H1 (cell line): ENCODE data around the gene DDX41. TPM values are rescaled to one million over a fixed set of nuclear protein-coding genes. Genes with fewer than 3 reads are reported as not detected.
A peak's percentile ranks its signal among the peaks of the same experiment; 100 is the strongest.

Experiments used
- ASH2L ChIP-seq: fragments of 200-600, 300-600 bp; sonication (generic); IDR thresholded peaks from one replicate; pipeline ENCODE4 v1.7.1; 2017; ENCODE audit warnings: low read length
- EGR1 ChIP-seq: IDR thresholded peaks from 2 replicates; pipeline ENCODE4 v1.6.1; 2011; ENCODE audit warnings: low read depth, low read length, borderline replicate concordance
- JUND ChIP-seq: IDR thresholded peaks from 2 replicates; pipeline ENCODE4 v1.6.1; 2011; ENCODE audit warnings: mild to moderate bottlenecking, improper control_type of control experiment, low read length
- NANOG ChIP-seq: IDR thresholded peaks from 2 replicates; pipeline ENCODE4 v1.6.1; 2011; ENCODE audit warnings: low read length, low read depth, mild to moderate bottlenecking, inconsistent platforms; ENCODE audit not compliant: insufficient read depth, poor library complexity, severe bottlenecking
- RAD21 ChIP-seq, 2 experiments: IDR thresholded peaks in 1 of 2; conservative IDR thresholded peaks in 1 of 2; 2 replicates each; pipeline ENCODE4 v1.6.1; 2011; ENCODE audit warnings: low read depth in 2 of 2, low read length in 2 of 2, improper control_type of control experiment in 1 of 2, inconsistent platforms in 1 of 2, mild to moderate bottlenecking in 1 of 2, moderate library complexity in 1 of 2
- RBBP5 ChIP-seq: IDR thresholded peaks from 2 replicates; pipeline ENCODE4 v1.7.1; 2012; ENCODE audit warnings: low read depth, mild to moderate bottlenecking, inconsistent platforms, low read length, moderate library complexity, borderline replicate concordance
- SIX5 ChIP-seq: IDR thresholded peaks from 2 replicates; pipeline ENCODE4 v1.6.1; 2011; ENCODE audit warnings: mild to moderate bottlenecking, low read depth, low read length
- polyA plus RNA-seq, 7 experiments: library from polyadenylated mRNA; depleted of rRNA in 3 of 7; stranded (reverse) in 5 of 7; unstranded in 2 of 7; fragments of >200 nt in 5 of 7; fragments of 200-250 nt in 2 of 7; gene quantifications; 1 replicate in 5 of 7; 2 replicates in 1 of 7; 4 replicates in 1 of 7; pipeline versions ENCODE4 v1.2.1 to v1.2.3, GENCODE V29; 2011 to 2013; ENCODE audit warnings: missing spikeins in 2 of 7, mixed read lengths in 2 of 7
- total RNA-seq: library from RNA; stranded (reverse); fragmentation: NEBNext Ultra II Directional; extraction: Animal tissue kit (Norgen Biotek cat#: 25700); gene quantifications from 2 replicates; pipeline ENCODE4 v1.2.1, GENCODE V29; 2021
- TF ChIP-seq, protein P1 (sequence below): fragments of 300-600 bp; sonication (generic); IDR thresholded peaks from 2 replicates; pipeline ENCODE4 v1.7.1; 2012; ENCODE audit warnings: low read length, moderate library complexity, mild to moderate bottlenecking, inconsistent platforms; ENCODE audit not compliant: insufficient replicate concordance
- TF ChIP-seq, protein P2 (sequence below): IDR thresholded peaks from 2 replicates; pipeline ENCODE4 v1.6.1; 2011; ENCODE audit warnings: low read length, improper control_type of control experiment

Gene DDX41
- total and polyA plus RNA-seq, 2 of the 8 experiments (the other 6 are each of a cell fraction or from before 2014, with no cell fraction given) = 102 to 135 TPM

- TF ChIP-seq RAD21 (IDR thresholded peaks at IDR 0.05 in 1 of 2, conservative IDR thresholded peaks at IDR 0.05 in 1 of 2; ENCODE audit: low read depth in 2 of 2, low read length in 2 of 2) (no peak), RBBP5 (no peak), NANOG (no peak), JUND (no peak), ASH2L (peak; percentile 80), SIX5 (peak; percentile 50; the same call in 1 of the 2 replicates), EGR1 (no peak)
- TF ChIP-seq, protein P1, sequence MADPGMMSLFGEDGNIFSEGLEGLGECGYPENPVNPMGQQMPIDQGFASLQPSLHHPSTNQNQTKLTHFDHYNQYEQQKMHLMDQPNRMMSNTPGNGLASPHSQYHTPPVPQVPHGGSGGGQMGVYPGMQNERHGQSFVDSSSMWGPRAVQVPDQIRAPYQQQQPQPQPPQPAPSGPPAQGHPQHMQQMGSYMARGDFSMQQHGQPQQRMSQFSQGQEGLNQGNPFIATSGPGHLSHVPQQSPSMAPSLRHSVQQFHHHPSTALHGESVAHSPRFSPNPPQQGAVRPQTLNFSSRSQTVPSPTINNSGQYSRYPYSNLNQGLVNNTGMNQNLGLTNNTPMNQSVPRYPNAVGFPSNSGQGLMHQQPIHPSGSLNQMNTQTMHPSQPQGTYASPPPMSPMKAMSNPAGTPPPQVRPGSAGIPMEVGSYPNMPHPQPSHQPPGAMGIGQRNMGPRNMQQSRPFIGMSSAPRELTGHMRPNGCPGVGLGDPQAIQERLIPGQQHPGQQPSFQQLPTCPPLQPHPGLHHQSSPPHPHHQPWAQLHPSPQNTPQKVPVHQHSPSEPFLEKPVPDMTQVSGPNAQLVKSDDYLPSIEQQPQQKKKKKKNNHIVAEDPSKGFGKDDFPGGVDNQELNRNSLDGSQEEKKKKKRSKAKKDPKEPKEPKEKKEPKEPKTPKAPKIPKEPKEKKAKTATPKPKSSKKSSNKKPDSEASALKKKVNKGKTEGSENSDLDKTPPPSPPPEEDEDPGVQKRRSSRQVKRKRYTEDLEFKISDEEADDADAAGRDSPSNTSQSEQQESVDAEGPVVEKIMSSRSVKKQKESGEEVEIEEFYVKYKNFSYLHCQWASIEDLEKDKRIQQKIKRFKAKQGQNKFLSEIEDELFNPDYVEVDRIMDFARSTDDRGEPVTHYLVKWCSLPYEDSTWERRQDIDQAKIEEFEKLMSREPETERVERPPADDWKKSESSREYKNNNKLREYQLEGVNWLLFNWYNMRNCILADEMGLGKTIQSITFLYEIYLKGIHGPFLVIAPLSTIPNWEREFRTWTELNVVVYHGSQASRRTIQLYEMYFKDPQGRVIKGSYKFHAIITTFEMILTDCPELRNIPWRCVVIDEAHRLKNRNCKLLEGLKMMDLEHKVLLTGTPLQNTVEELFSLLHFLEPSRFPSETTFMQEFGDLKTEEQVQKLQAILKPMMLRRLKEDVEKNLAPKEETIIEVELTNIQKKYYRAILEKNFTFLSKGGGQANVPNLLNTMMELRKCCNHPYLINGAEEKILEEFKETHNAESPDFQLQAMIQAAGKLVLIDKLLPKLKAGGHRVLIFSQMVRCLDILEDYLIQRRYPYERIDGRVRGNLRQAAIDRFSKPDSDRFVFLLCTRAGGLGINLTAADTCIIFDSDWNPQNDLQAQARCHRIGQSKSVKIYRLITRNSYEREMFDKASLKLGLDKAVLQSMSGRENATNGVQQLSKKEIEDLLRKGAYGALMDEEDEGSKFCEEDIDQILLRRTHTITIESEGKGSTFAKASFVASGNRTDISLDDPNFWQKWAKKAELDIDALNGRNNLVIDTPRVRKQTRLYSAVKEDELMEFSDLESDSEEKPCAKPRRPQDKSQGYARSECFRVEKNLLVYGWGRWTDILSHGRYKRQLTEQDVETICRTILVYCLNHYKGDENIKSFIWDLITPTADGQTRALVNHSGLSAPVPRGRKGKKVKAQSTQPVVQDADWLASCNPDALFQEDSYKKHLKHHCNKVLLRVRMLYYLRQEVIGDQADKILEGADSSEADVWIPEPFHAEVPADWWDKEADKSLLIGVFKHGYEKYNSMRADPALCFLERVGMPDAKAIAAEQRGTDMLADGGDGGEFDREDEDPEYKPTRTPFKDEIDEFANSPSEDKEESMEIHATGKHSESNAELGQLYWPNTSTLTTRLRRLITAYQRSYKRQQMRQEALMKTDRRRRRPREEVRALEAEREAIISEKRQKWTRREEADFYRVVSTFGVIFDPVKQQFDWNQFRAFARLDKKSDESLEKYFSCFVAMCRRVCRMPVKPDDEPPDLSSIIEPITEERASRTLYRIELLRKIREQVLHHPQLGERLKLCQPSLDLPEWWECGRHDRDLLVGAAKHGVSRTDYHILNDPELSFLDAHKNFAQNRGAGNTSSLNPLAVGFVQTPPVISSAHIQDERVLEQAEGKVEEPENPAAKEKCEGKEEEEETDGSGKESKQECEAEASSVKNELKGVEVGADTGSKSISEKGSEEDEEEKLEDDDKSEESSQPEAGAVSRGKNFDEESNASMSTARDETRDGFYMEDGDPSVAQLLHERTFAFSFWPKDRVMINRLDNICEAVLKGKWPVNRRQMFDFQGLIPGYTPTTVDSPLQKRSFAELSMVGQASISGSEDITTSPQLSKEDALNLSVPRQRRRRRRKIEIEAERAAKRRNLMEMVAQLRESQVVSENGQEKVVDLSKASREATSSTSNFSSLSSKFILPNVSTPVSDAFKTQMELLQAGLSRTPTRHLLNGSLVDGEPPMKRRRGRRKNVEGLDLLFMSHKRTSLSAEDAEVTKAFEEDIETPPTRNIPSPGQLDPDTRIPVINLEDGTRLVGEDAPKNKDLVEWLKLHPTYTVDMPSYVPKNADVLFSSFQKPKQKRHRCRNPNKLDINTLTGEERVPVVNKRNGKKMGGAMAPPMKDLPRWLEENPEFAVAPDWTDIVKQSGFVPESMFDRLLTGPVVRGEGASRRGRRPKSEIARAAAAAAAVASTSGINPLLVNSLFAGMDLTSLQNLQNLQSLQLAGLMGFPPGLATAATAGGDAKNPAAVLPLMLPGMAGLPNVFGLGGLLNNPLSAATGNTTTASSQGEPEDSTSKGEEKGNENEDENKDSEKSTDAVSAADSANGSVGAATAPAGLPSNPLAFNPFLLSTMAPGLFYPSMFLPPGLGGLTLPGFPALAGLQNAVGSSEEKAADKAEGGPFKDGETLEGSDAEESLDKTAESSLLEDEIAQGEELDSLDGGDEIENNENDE = no peak
- TF ChIP-seq, protein P2, sequence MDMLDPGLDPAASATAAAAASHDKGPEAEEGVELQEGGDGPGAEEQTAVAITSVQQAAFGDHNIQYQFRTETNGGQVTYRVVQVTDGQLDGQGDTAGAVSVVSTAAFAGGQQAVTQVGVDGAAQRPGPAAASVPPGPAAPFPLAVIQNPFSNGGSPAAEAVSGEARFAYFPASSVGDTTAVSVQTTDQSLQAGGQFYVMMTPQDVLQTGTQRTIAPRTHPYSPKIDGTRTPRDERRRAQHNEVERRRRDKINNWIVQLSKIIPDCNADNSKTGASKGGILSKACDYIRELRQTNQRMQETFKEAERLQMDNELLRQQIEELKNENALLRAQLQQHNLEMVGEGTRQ = no peak
These were observed 37.8 kb upstream of the DDX41 start, which contains the start of gene FAM193B (continued) for GRCh38 chr5:177554474-177555111.
